NCI-H69 (cell line): Measurements from ENCODE around the gene PAWR.
A peak's percentile ranks its signal among the peaks of the same experiment; 100 is the strongest.

ENCODE experiments used
- DNase-seq: peaks from one replicate; lab custom pipeline; 2025; lab: John Stamatoyannopoulos, UW

Gene PAWR, protein sequence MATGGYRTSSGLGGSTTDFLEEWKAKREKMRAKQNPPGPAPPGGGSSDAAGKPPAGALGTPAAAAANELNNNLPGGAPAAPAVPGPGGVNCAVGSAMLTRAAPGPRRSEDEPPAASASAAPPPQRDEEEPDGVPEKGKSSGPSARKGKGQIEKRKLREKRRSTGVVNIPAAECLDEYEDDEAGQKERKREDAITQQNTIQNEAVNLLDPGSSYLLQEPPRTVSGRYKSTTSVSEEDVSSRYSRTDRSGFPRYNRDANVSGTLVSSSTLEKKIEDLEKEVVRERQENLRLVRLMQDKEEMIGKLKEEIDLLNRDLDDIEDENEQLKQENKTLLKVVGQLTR

DNA sequence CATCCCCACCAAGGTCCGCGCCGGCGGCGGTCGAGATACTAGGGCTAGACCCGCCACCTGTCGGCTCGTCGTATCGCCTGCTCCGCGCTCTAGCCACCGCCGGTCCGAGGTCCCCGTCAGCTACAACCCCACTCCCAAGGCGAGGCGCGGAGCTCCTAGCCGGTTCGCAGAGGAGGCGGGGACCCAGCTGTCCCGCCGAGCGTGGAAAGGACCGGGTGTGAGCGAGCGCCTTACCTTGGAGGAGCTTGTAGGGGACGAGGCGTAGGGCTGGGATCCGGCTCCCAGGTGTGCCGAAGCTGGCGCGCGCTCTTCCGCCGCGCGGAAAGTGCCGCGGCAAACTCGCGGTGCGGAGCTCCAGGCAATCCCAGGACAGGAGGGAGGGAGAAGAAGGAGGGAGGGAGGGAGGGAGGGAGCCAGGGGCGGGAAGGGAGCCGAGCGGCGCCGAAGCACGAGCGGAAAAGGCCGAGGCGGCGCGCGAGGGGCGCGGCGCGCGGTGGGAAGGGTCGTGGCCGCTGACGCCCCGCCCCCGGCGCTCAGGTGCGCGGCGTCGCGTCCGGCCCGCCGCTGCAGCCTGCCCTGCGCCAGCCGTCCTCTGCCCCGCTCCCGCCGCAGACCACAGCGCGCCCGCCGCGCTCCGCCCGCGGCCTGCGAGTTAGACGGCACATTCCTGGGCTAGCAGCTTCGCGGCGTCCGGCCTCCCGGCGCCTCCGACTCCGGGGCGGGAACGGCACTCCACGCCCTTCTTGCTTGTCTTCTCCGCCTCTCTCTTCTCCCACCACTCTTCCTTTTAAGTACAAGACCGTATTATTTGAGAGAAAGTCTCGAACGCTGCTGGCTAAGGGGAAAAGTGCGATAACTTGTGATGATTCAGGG, at the start of gene PAWR:
PAWR (minus strand) TSS at position 327 of the 873 bp plus-strand sequence. CDS start 720 bp downstream, outside the sequence.
- peak; percentile 98 for DNase-seq

DNA sequence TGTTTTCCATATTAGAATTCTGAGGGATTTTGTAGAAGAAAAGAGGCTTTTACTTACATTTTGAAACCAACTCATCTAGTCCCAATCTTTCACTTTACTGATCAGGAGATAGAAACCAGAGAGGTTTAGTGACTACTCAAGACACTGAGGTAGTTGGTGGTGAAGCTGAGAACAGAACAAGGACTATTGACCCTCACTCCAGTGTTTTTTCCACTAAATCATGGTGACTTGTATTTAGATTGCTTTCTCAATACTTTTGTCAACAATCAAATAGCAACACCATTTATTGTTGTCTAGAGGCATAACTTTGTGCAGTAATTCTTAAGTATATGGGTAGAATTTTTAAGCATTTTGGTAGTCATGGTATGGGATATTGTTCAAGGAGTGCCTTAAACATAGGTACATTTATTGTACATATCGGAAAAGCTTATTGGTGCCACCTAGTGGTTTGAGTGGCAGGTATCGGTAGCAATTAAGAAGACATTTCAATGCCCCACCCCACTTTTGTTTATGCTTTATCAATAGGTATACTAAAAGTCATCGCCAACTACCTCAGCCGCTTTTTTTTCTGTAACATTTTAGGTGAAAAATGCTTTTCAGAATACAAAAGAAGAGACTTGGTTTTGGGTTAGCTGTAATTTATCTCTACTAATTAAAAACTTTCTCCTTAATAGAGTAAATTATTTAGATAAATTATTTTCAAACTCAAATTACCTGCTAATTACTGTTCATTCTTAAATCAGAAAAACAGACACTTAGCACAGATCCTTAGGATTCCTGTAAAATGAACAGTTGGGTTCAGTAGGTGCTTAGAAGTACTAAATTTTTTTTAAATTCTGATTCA, 47.3 kb upstream of the PAWR start:
- peak; percentile 91 for DNase-seq

DNA sequence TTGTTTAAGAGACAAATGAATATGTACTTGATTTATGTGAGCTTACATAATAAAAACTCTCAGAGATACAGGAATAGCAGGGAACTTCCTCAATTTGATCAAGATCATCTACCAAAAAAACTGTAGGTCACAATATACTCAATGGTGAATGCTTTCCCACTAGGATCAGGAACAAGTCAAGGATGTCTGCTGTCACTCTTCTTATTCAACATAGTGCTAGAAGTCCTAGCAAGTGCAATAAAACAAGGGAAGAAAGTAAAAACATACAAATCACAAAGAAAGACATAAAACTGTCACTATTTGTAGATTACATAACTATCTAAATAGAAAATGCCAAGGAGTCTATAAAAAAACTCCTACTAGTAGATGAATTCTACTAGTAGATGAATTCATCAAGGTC, 41.9 kb upstream of the PAWR start:
- no peak for DNase-seq

DNA sequence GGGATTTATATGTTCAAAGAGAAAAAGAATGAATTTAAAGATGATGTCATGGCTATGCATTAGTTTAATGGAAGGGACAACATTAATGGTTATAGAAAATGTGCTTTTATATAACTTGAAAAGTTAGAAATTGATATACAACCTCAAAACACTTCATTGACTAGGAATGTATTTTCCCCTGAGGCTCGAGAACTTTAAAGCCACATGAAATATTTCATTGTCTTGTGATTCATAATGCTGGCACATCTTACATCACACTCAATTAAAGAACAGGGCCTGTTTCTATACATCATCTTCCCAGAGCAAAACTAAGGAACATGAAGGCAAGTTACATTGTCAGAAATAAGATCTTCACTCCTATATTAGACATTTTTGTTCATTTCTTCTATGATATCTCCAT, 35.2 kb upstream of the PAWR start:
- no peak for DNase-seq

DNA sequence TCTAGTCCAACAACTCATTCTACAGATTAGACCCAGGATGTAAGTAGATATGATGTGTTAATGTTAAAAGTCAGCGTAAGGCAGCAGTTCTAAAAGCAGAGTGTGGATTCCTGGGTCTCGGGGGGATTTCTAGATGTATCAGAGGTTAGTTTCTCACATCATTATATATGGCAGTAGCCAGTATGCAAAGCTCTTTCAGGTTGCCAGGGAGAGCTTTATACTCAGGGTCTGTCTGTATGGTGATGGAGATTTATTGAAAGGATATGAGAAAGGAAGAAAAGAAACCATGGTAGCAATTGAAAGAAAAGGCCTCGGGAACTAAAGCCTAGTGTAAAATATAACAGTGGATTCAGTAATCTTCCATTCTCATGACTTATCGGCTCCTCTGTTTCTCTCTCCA, 26.2 kb upstream of the PAWR start:
- DNase-seq: no peak

DNA sequence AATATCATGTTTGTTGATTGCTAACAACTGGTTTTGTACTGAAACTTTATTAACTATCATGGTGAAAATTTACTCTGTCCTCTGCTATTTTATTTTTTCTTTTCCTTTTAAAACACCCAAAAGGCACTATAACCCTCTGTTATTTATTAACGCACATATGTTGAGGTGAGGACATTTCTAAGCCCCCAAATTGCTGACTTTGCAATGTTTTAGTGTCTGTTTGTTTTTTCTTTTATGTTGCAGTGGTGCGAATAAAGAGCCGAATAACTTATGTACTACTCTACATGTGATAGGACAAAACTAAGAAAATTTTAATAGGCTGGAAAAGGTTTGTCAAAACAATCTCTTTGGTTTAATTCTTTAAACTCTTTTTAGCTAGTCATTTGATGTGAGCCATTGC, 24.5 kb upstream of the PAWR start:
- no peak for DNase-seq

DNA sequence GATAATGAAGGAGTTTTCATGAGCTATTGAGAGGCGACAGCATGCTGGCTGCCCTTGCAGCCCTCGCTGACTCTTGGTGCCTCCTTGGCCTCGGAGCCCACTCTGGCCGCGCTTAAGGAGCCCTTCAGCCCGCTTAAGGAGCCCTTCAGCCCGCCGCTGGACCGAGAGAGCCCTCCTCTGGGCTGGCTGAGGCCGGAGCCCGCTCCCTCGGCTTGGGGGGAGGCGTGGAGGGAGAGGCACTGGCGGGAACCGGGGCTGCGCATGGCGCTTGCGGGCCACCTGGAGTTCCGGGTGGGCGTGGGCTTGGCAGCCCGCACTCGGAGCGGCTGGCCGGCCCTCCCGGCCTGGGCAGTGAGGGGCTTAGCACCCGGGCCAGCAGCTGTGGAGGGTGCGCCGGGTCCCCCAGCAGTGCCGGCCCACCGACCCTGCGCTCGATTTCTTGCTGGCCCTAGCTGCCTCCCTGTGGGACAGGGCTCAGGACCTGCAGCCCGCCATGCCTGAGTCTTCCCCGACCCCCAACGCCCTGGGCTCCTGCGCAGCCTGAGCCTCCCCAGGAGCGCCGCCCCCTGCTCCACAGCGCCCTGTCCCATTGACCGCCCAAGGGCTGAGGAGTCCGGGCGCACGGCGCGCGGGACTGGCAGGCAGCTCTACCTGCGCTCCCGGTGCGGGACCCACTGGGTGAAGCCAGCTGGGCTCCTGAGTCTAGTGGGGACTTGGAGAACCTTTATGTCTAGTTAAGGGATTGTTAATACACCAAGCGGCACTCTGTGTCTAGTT, 20.1 kb upstream of the PAWR start:
- DNase-seq: no peak

DNA sequence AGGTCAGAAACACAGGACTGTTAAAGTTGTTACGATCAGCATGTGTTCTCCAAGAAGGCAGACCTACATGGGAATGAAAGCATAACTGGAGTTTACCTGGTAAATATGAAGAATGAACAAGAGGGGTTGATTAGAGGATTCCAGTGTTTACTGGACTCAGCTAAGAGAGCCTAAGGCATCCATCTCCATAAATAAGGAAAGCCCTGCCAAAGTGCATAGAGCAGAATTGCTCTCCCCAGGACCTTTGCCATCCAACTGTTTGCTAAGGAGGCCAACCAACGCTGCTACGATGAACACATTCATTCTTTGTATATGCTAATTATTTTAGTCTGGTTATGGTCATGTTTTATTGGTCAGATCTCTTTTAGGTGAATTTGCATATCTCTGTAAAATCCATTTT, 17.1 kb upstream of the PAWR start:
- DNase-seq: peak; percentile 93

DNA sequence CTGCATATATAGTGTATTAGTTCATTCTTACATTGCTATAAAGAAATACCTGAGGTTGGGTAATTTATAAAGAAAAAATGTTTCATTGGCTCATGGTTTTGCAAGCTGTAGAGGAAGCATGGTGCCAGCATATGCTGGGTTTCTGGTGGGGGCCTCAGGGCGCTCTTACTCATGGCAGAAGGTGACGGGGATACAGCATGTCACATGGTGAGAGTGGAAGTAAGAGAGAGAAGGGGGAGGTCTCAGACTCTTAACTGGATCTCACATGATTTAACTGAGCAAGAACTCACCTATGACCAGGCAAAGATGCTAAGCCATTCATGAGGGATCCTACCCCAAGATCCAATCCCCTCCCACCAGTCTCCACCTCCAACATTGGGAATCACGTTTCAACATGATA, 15.9 kb upstream of the PAWR start:
- DNase-seq: peak; percentile 55

DNA sequence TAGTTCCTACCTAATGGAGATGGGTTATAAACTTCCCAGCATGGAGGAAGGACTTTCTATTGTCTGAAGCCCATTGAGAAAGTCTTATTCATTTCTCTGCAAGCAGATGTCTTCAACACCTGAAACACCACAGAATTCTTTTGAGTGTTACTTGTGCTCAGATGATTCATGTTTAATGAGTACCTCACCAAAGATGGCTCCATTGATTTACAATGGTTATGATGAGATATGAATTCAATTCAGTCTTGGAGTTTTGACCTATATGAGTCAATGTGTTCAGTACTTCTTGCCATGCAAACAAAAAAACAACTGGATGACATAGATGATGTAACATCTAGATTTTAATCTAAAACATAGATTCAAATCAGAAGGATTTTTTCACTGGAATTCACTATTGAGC, 15.4 kb upstream of the PAWR start:
- peak; percentile 48 for DNase-seq

DNA sequence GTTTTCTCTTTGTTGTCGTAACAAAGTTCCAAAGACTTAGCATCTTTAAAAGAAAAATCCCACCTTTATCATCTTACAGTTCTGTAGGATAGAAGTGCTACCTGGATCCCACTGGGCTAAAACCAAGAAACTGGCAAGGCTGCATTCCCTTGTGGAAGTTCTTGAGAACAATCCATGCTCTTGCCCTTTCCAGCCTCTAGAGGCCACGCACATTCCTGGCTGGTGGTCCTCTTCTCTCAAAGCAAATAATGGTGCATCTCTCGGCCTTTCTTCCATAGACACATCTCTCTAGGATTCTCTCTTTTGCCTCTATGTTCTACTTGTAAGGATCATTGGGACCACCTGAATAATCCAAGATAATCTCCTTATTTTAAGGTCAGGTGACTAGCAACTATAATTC, 8.2 kb upstream of the PAWR start:
- no peak for DNase-seq

DNA sequence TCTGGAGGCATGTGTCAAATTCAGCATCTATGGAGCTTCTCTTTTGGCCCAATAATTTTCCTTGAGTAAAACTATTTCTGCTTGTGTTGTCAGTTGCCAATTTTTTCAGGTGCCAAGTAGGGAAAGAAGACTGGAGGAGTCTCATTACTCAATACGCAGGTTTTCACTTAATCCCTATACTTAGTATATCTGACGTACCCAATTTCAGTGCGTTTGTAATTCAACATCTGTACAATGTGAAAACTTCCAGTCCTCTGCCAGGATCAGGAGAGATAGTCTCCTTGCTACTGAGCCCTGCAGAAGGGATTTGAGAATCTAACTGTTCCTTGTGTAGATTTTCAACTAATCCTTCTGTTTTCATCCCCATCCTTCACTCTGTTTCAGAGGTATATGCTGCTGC, 5.7 kb upstream of the PAWR start:
- DNase-seq: no peak

DNA sequence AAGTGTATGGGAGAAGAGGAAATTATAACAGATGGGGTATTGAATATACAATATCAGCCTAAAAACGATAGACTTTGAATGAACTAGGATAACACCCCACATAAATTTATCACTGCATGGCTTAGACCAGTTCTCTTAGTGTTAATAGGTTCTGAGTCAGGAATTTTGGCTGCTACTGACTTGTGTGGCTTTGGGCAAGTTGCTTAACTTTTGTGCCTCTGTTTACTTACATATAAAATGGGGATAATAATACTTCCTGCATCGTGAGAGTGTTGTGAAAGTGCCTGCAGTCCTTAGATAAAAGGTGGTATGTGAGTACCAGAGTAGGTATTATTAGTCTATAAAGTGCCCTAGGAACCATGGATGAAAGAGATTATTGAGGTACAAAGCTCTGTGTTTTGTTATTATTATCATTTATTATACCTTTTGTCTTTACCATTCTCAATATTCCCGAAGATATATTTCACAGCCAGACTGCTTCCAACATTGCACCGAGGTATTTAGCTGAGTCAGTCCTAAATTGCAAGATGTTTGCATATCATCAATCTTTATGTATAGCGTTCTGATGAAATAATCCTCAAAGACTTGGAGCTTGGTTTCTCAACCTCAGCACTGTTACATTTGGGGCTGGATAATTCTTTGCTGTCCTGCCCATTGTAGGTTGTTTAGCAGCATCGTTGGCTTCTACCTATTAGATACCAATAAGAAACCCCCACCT, 2.3 kb upstream of the PAWR start:
- DNase-seq: peak; percentile 71

DNA sequence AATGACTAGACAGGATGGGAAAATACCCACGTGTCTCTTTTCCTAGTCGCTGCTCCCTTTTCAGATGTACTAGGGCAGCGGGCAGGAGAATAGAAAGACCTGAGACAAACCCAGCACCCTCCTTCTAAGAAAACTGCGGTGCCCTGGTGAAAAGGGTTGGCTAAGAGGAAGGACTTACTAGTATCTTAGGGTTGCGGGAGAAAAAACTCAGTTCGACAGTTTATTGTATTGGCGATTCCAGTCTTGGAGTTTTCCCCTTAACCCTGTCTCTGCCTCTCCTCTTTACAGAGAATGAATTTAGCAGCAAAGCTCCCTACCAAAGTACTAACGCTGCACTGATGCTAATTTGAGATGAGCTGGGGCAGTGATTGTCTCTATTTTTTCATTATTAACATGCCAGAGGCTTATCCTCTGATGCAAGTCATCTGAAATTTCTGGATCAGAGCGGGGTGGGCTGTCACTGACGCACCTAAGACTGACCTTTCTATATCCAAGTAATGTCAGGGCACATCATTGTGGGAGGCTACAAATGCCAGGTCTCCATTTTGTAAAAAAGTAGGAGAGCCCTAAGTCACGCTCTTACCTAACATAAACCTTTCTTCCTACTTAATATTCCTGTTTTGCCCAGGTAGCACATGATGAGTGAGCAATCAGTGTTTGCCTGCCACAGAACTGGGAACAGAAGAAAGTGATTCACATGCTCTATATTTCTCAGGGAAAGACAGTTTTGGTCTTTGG, 916 bp upstream of the PAWR start:
- DNase-seq: peak; percentile 91

DNA sequence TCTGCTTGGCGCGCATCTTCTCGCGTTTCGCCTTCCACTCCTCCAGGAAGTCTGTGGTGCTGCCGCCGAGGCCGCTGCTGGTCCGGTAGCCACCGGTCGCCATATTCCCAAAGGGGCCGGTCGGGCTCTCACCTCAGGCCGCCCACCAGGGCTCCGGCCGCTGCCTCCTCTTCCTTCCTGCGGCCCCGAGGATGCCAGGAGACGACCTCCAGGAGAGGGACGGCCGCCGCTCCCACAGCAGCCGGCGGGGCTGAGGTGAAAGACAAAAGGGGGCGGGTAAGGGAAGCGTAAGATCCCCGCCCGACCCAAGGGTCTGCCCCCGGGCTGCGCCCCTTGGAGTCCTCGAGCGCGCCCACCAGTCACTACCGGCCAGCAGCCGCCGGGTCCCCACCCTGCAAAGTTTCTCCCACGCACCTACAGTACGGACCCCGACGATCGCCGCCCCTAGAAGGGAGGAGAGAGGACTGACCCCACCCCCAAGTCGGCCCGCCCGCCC, 574 bp downstream of the PAWR start:
- DNase-seq: peak; percentile 93

DNA sequence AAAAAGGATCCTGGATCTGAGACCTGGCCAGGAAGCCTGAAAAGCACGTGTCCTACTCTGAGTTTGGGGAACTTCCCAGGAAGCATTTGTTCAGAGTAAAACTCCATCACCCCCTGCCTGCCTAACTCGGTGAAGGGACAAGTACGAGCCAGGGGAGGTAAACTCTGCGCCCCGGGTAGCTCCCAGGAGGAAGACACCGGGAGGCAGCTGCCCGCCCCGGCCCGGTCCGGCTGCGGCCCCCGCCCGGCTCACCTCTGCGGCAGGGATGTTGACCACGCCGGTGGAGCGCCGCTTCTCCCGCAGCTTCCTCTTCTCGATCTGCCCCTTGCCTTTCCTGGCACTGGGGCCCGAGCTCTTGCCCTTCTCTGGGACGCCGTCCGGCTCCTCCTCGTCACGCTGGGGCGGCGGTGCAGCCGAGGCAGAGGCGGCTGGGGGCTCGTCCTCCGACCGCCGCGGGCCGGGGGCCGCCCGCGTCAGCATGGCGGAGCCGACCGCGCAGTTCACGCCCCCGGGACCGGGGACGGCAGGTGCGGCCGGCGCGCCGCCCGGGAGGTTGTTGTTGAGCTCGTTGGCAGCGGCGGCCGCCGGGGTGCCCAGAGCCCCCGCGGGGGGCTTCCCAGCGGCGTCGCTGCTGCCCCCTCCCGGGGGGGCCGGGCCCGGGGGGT, 1.2 kb downstream of the PAWR start:
- peak; percentile 83 for DNase-seq

DNA sequence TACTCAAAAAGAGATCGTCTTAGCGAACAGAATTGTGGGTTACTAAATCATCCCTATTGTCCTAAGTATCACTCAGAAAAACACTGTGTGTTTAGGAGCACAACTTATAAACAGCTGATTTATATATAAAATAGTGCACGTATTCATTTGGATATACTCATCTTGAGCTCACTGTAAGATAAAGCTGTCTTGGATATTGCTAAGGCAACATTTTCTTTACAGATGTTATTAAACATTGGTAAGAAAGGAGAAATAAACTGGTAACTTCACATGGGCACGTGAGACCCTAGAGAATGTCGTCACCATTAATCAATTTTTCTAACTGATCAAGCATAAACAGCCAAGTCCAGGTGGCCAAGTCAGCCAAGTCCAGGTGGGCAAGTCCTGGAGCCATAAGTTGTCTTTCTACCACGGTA, 1.7 kb downstream of the PAWR start:
- DNase-seq: no peak

DNA sequence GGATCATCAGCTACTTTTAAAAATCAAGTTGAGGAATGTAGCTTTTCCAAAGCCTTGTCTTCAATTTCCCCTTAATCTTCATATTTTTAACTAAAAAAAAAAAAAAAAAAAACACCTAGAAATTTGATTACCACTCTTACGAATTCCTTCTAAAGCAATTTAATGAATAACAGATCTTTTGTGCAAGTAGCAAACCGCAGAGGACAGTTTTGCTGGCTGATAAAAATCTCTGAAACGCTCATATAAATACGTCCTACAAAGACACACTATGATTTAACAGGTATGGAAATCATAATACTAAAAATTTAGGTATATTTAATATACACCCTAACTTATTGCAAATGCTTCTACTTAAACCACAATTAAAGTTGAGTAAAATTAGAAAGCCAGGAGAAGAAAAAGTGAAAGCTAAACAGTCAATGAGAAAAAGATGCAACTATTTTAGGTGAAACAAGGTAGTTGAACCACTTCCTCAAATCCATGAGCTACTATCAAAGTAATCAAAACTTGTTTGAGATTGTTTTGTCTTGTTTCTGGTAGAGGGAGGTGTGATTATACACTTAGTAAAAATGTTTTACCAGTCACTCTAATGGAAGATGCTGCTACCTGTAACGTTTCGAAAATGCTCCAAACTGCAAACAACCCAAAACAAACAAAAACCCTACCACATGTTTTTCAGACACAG, 2.2 kb downstream of the PAWR start:
- peak; percentile 61 for DNase-seq

DNA sequence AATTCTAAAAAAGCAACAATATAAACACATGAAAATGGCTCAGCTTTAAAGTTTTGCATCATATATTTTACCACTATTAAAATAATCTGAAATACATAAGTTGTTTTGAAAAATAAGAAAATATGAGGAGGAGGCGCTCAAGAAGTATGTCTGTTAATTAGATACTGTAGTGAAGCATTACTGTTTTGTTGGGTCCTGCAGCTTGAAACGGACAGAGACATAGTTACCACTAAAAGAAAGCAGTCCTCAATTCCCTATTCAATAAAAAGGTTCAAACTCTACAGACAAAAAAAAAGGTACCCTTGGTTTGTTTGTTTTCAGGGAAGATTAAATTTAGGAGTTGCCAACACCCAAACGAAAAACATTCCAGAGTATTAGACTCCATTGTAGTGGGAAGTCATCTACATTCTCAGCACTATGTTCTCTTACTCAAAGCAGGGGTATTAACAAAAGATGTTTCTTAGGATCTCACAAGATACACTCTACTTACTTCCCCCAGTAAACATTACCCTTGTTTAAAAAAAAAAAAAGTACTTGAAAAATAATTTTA, 3.0 kb downstream of the PAWR start:
- peak; percentile 35 for DNase-seq
